Loucy (cell line): Measurements from ENCODE around the gene SEMA6A.

Experiments used
- H2AFZ ChIP-seq: fragments of 200-600 bp; sonication (generic); 2 replicates; pipeline ENCODE4 v1.6.0; 2016; ENCODE audit warnings: antibody characterized with exemption, mild to moderate bottlenecking, low read length, moderate library complexity
- H3F3A ChIP-seq: fragments of 200-600 bp; 2 replicates; pipeline ENCODE4 v1.6.0; 2016; ENCODE audit warnings: antibody characterized with exemption, low read depth, mild to moderate bottlenecking
- H3K27me3 ChIP-seq: fragments of 200-600 bp; sonication (generic); 2 replicates; pipeline ENCODE4 v1.6.1; 2014; ENCODE audit warnings: low read length, mild to moderate bottlenecking; ENCODE audit not compliant: insufficient read depth, poor library complexity, severe bottlenecking
- H3K36me3 ChIP-seq: fragments of 200-600 bp; sonication (generic); 2 replicates; pipeline ENCODE4 v1.6.1; 2016; ENCODE audit warnings: low read length; ENCODE audit not compliant: insufficient read depth
- H3K4me1 ChIP-seq: fragments of 200-600 bp; sonication (generic); 2 replicates; pipeline ENCODE4 v1.5.1; 2014; ENCODE audit warnings: low read length, mild to moderate bottlenecking; ENCODE audit not compliant: insufficient read depth, poor library complexity, severe bottlenecking
- H3K4me2 ChIP-seq: fragments of 200-600 bp; sonication (generic); 2 replicates; pipeline ENCODE4 v1.6.0; 2014; ENCODE audit warnings: antibody characterized with exemption, low read length, low read depth, mild to moderate bottlenecking; ENCODE audit not compliant: poor library complexity, severe bottlenecking
- H3K4me3 ChIP-seq: fragments of 200-600 bp; sonication (generic); 2 replicates; pipeline ENCODE4 v1.5.1; 2014; ENCODE audit warnings: low read length, mild to moderate bottlenecking, mixed read lengths; ENCODE audit not compliant: poor library complexity, severe bottlenecking
- H3K79me2 ChIP-seq: fragments of 200-600 bp; sonication (generic); 2 replicates; pipeline ENCODE4 v1.6.1; 2014; ENCODE audit warnings: low read length; ENCODE audit not compliant: insufficient read depth
- H3K9ac ChIP-seq: fragments of 200-600 bp; sonication (generic); 2 replicates; pipeline ENCODE4 v1.6.0; 2014; ENCODE audit warnings: mild to moderate bottlenecking, low read depth, low read length, moderate library complexity; ENCODE audit not compliant: poor library complexity, severe bottlenecking
- H3K9me2 ChIP-seq: fragments of 200-600 bp; sonication (generic); replicated peaks from 2 replicates; pipeline ENCODE4 v1.6.1; 2016; ENCODE audit warnings: low read depth, low read length, mixed read lengths
- H3K9me3 ChIP-seq: fragments of 200-600 bp; sonication (generic); 2 replicates; pipeline ENCODE4 v1.6.1; 2014; ENCODE audit warnings: mild to moderate bottlenecking, antibody characterized with exemption, low read length, low read depth; ENCODE audit not compliant: insufficient read depth
- H4K20me1 ChIP-seq: fragments of 200-600 bp; sonication (generic); 2 replicates; pipeline ENCODE4 v1.6.0; 2014; ENCODE audit warnings: antibody characterized with exemption, low read length, mild to moderate bottlenecking; ENCODE audit not compliant: insufficient read depth, poor library complexity, severe bottlenecking
- EZH2phosphoT487 ChIP-seq: fragments of 200-600 bp; IDR thresholded peaks from 2 replicates; pipeline ENCODE4 v1.6.1; 2018; ENCODE audit warnings: antibody characterized with exemption, mild to moderate bottlenecking, moderate library complexity, borderline replicate concordance
- TF ChIP-seq, protein P1 (sequence below): fragments of 200-600 bp; sonication (generic); conservative IDR thresholded peaks from 2 replicates; pipeline ENCODE4 v1.5.1; 2014; ENCODE audit warnings: mild to moderate bottlenecking, antibody characterized with exemption, low read length

Gene SEMA6A

DNA sequence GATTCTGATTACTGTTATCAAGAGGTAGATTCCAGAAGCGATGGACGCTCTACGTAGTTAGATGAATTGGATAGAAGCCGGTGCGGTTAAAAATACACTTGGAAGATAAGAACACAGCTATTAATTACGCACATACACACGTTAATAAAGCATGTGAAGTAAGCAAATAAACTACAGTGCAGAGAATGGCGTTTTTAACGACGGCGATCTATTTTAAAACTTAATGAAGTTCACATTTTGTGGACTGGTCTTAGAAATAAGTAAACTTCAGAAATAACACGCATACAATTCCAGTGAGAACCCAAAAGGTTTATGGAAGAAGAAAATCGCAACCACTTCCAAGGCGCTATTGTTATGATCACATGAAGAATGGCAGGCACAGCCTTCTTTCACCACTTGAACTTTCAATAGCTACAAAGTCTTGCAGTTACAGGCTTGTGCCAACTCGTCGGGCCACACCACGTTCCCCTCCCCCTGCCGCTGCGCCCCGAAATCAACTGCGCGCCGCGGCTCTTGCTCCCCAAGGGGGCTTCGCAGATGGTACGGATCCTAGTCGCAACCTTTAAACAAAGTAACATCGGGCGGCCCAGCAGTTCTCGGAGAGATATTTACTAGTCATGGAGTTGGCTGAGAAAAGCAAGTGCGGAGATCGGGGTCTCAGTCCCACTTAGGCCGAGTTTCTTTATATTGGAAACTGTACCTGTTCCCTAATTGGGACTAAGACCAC is 866 bp upstream of the SEMA6A start:
- no peaks in the 10 kb centered on the region for H3K9me3 ChIP-seq
- H3K4me3 ChIP-seq = peak overlapping the region; percentile 77
- H3F3A ChIP-seq = no peaks in the 10 kb centered on the region
- peaks cover 28% of the 10 kb centered on the region for H3K27me3 ChIP-seq
- no peaks in the 10 kb centered on the region for H3K9me2 ChIP-seq
- H4K20me1 ChIP-seq = no peaks in the 10 kb centered on the region
- peak overlapping the region; percentile 75 for H2AFZ ChIP-seq
- peak overlapping the region; percentile 96 for H3K4me2 ChIP-seq
- no peak overlapping the region for H3K9ac ChIP-seq
- H3K4me1 ChIP-seq = peaks cover 17% of the 10 kb centered on the region
- no peaks in the 10 kb centered on the region for H3K79me2 ChIP-seq
- TF ChIP-seq, protein P1, sequence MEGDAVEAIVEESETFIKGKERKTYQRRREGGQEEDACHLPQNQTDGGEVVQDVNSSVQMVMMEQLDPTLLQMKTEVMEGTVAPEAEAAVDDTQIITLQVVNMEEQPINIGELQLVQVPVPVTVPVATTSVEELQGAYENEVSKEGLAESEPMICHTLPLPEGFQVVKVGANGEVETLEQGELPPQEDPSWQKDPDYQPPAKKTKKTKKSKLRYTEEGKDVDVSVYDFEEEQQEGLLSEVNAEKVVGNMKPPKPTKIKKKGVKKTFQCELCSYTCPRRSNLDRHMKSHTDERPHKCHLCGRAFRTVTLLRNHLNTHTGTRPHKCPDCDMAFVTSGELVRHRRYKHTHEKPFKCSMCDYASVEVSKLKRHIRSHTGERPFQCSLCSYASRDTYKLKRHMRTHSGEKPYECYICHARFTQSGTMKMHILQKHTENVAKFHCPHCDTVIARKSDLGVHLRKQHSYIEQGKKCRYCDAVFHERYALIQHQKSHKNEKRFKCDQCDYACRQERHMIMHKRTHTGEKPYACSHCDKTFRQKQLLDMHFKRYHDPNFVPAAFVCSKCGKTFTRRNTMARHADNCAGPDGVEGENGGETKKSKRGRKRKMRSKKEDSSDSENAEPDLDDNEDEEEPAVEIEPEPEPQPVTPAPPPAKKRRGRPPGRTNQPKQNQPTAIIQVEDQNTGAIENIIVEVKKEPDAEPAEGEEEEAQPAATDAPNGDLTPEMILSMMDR = no peak
- TF ChIP-seq EZH2phosphoT487 = no peak
- no peaks in the 10 kb centered on the region for H3K36me3 ChIP-seq

DNA sequence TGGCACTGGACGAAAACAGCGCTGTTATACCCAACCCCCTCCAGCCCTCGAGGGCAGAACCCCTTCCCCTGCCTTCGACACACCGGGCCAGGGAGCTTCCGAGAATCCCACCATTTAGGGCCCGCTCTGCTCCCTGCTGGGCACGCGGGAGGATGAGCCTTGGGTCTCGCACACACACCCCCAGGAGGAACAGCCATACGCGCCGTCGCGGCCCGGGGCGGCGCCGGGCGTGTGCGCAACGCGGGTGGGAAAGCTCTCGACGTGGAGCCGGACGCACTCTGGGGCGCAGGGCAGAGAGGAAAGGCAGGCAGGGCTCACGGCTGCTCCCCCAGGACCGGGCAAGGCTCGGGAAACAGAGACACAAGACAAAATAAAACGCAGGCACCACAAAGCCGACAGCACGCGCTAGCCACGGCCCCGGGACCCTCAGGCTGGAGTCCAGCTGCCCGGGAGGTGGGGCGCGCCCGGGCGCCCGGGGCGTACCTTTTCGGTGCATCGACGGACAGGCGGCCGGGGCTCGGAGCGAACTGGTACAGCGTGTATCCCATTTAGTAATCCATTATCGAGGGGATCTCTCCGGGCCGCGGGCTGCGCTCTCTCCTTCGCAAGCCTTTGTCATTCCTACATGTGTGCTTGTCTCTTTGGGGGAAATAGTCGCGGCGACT is 789 bp downstream of the SEMA6A start:
- Histone ChIP-seq H4K20me1 (no peaks in the 10 kb centered on the region), H3K4me1 (peaks cover 17% of the 10 kb centered on the region), H2AFZ (peak overlapping the region; percentile 77), H3K36me3 (no peaks in the 10 kb centered on the region), H3K9me2 (no peaks in the 10 kb centered on the region), H3K4me2 (peak overlapping the region; percentile 96), H3K79me2 (no peaks in the 10 kb centered on the region), H3K27me3 (peaks cover 28% of the 10 kb centered on the region), H3K9me3 (no peaks in the 10 kb centered on the region), H3K4me3 (peak overlapping the region; percentile 77), H3K9ac (no peak overlapping the region), H3F3A (no peaks in the 10 kb centered on the region)
- TF ChIP-seq, protein P1 = no peak
- no peak for TF ChIP-seq EZH2phosphoT487

DNA sequence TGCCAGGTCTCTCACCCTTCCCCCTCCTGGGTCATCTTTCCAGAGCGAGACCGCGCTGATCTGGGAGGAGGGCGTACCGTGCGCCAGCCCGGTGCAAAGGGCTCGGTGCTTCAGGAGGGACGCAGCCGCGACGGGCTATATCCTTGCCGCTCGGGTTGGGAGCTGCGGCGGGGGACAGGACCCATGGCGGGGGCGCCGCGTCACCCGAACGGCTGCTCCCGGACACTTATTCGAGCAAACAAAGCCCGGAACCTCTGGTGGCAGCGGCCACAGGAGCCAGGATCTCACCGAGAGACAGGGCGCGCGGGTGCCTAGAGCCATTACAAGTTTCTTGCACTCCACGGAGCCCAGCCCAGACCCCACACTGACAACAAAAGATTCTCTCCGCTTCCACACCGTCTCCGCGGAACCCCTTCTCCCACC is 1.3 kb downstream of the SEMA6A start:
- H3K4me1 ChIP-seq = peaks cover 17% of the 10 kb centered on the region
- H3K36me3 ChIP-seq = no peaks in the 10 kb centered on the region
- TF ChIP-seq, protein P1 = no peak
- no peak for TF ChIP-seq EZH2phosphoT487
- no peaks in the 10 kb centered on the region for H4K20me1 ChIP-seq
- no peaks in the 10 kb centered on the region for H3F3A ChIP-seq
- H3K4me2 ChIP-seq = peak overlapping the region; percentile 96
- H2AFZ ChIP-seq = peak overlapping the region; percentile 60; the same call in 1 of the 2 replicates
- H3K4me3 ChIP-seq = peak overlapping the region; percentile 77
- peaks cover 28% of the 10 kb centered on the region for H3K27me3 ChIP-seq
- no peaks in the 10 kb centered on the region for H3K9me3 ChIP-seq
- no peaks in the 10 kb centered on the region for H3K79me2 ChIP-seq
- H3K9ac ChIP-seq = no peak overlapping the region
- no peaks in the 10 kb centered on the region for H3K9me2 ChIP-seq
